Suprapubic skin (tissue), 4 donors: ENCODE measurements around the gene AP2B1.

Source experiments
- POLR2A ChIP-seq, 2 donors: fragments of 450-650 bp; IDR thresholded peaks; one replicate each; pipeline ENCODE4 v1.6.1; 2017; ENCODE audit warnings: antibody characterized with exemption in 2 of 2, mild to moderate bottlenecking in 2 of 2, moderate library complexity in 2 of 2
- POLR2AphosphoS5 ChIP-seq, 3 donors: sonication (generic); formaldehyde crosslinking; IDR thresholded peaks; one replicate each; pipeline ENCODE4 v1.6.1; 2017; ENCODE audit warnings: antibody characterized with exemption in 3 of 3
- TF ChIP-seq, protein P1 (sequence below), 2 donors: fragments of 200-600 bp in 1 of 2; fragments of 450-650 bp in 1 of 2; sonication (generic) in 1 of 2; IDR thresholded peaks; one replicate each; pipeline ENCODE4 v1.5.1; 2016 to 2019; ENCODE audit warnings: antibody characterized with exemption in 2 of 2, mild to moderate bottlenecking in 1 of 2, moderate library complexity in 1 of 2

DNA sequence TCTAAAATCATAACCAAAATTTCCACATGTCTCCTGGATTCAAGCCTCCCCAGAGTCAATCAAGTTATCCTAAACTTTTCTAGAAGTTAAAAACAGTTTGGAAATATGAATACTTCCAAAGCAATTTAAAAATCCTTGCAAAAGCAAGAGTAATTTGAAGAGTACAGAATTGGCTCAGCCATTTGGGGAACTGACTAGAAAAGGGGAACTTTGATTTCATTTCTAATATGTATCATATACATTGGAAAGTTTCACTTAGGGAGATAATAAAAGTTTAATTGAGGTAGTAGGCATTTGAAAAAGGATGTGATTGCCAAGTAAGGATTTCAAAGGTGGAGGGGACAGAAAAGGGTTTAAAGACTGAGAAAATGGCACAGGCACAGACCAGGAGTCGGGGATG lies 40.6 kb upstream of the AP2B1 start:
- TF ChIP-seq POLR2AphosphoS5 (IDR thresholded peaks at IDR 0.05), result no peak
- TF ChIP-seq, protein P1, sequence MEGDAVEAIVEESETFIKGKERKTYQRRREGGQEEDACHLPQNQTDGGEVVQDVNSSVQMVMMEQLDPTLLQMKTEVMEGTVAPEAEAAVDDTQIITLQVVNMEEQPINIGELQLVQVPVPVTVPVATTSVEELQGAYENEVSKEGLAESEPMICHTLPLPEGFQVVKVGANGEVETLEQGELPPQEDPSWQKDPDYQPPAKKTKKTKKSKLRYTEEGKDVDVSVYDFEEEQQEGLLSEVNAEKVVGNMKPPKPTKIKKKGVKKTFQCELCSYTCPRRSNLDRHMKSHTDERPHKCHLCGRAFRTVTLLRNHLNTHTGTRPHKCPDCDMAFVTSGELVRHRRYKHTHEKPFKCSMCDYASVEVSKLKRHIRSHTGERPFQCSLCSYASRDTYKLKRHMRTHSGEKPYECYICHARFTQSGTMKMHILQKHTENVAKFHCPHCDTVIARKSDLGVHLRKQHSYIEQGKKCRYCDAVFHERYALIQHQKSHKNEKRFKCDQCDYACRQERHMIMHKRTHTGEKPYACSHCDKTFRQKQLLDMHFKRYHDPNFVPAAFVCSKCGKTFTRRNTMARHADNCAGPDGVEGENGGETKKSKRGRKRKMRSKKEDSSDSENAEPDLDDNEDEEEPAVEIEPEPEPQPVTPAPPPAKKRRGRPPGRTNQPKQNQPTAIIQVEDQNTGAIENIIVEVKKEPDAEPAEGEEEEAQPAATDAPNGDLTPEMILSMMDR (IDR thresholded peaks at IDR 0.05), result no peak
- no peak for TF ChIP-seq POLR2A (IDR thresholded peaks at IDR 0.05)
